ENCODE results near the gene BLOC1S1. TPM values are rescaled to one million over a fixed set of nuclear protein-coding genes. Genes with fewer than 3 reads are reported as not detected.

The BLOC1S1 gene
- total RNA-seq, 1 experiment from 2014 or later: 85.5 TPM

DNA sequence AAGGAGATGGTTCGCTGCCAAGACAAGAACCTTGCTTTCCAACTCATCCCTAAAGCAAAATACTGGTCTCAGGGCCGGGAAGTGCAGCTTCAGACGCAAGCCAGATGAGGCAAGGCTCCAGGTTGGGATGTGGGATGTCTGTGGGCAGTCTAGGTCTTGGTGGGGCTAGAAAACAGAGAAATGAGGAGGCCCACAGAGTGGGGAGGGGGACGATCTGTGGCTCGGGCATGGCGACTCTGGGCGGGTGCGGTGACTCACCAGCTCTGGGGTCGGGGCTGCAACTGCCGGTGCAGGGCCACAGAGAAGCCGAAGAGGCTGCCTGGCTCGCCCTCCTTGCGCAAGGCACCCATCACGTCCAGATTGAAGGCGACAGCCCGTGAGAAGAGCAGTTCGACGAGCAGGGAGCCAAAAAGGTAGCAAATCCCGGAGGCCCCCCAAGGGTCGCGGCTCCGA lies 8.6 kb upstream of the BLOC1S1 start:
- H3K4me2 ChIP-seq (ENCODE audit: low read length): peak overlapping the region; percentile 81
- no peak overlapping the region for H3K27ac ChIP-seq (ENCODE audit: low read depth, low read length)
- peak overlapping the region; percentile 25; the same call in 1 of the 2 replicates for H3K9ac ChIP-seq (ENCODE audit: low read length)
- CTCF ChIA-PET: interaction anchor here (0.8 to 2.9 kb wide), 3 partner anchors 11 to 51 kb away, joined by 3 to 12 read pairs (median 4); no protein-coding TSS in a partner anchor
- intact Hi-C loops (cut with micrococcal nuclease): no loop called here
- H3K27me3 ChIP-seq (ENCODE audit: insufficient read depth, low read length): peaks cover 19% of the 10 kb centered on the region; the same call in 1 of the 2 replicates
- TF ChIP-seq, protein P1, sequence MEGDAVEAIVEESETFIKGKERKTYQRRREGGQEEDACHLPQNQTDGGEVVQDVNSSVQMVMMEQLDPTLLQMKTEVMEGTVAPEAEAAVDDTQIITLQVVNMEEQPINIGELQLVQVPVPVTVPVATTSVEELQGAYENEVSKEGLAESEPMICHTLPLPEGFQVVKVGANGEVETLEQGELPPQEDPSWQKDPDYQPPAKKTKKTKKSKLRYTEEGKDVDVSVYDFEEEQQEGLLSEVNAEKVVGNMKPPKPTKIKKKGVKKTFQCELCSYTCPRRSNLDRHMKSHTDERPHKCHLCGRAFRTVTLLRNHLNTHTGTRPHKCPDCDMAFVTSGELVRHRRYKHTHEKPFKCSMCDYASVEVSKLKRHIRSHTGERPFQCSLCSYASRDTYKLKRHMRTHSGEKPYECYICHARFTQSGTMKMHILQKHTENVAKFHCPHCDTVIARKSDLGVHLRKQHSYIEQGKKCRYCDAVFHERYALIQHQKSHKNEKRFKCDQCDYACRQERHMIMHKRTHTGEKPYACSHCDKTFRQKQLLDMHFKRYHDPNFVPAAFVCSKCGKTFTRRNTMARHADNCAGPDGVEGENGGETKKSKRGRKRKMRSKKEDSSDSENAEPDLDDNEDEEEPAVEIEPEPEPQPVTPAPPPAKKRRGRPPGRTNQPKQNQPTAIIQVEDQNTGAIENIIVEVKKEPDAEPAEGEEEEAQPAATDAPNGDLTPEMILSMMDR (IDR thresholded peaks at IDR 0.05 in 2 of 3, conservative IDR thresholded peaks at IDR 0.05 in 1 of 3; ENCODE audit: borderline replicate concordance in 1 of 3, insufficient read depth in 1 of 3, low read depth in 2 of 3, low read length in 2 of 3): no peak
- TF ChIP-seq EZH2 (IDR thresholded peaks at IDR 0.05) (no peak), FOSL1 (IDR thresholded peaks at IDR 0.05; ENCODE audit: low read depth) (no peak), RAD21 (IDR thresholded peaks at IDR 0.05; ENCODE audit: low read depth) (no peak), ZBTB33 (IDR thresholded peaks at IDR 0.05; ENCODE audit: extremely low read depth, insufficient replicate concordance, low read length) (no peak), SRF (IDR thresholded peaks at IDR 0.05; ENCODE audit: low read depth) (no peak), CBX3 (IDR thresholded peaks at IDR 0.05; ENCODE audit: low read depth) (no peak), POLR2A (IDR thresholded peaks at IDR 0.05; ENCODE audit: borderline replicate concordance, extremely low read depth, insufficient read depth, insufficient read length) (no peak), EZH2phosphoT487 (IDR thresholded peaks at IDR 0.05; ENCODE audit: borderline replicate concordance) (no peak), ZNF274 (IDR thresholded peaks at IDR 0.05; ENCODE audit: low read depth, low read length) (no peak), SIN3A (IDR thresholded peaks at IDR 0.05; ENCODE audit: low read depth) (no peak), SP1 (IDR thresholded peaks at IDR 0.05; ENCODE audit: low read depth) (no peak), JUND (IDR thresholded peaks at IDR 0.05) (no peak), EGR1 (IDR thresholded peaks at IDR 0.05; ENCODE audit: low read depth) (no peak), POLR2AphosphoS5 (IDR thresholded peaks at IDR 0.05; ENCODE audit: low read depth, low read length) (no peak), TCF7L2 (IDR thresholded peaks at IDR 0.05; ENCODE audit: borderline replicate concordance, extremely low read depth, insufficient read depth, insufficient read length) (no peak), ELF1 (IDR thresholded peaks at IDR 0.05; ENCODE audit: borderline replicate concordance, low read depth) (no peak), CEBPB (IDR thresholded peaks at IDR 0.05; ENCODE audit: low read depth) (no peak)
- TF ChIP-seq, protein P2, sequence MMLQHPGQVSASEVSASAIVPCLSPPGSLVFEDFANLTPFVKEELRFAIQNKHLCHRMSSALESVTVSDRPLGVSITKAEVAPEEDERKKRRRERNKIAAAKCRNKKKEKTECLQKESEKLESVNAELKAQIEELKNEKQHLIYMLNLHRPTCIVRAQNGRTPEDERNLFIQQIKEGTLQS (IDR thresholded peaks at IDR 0.05): no peak
- TF ChIP-seq, protein P3, sequence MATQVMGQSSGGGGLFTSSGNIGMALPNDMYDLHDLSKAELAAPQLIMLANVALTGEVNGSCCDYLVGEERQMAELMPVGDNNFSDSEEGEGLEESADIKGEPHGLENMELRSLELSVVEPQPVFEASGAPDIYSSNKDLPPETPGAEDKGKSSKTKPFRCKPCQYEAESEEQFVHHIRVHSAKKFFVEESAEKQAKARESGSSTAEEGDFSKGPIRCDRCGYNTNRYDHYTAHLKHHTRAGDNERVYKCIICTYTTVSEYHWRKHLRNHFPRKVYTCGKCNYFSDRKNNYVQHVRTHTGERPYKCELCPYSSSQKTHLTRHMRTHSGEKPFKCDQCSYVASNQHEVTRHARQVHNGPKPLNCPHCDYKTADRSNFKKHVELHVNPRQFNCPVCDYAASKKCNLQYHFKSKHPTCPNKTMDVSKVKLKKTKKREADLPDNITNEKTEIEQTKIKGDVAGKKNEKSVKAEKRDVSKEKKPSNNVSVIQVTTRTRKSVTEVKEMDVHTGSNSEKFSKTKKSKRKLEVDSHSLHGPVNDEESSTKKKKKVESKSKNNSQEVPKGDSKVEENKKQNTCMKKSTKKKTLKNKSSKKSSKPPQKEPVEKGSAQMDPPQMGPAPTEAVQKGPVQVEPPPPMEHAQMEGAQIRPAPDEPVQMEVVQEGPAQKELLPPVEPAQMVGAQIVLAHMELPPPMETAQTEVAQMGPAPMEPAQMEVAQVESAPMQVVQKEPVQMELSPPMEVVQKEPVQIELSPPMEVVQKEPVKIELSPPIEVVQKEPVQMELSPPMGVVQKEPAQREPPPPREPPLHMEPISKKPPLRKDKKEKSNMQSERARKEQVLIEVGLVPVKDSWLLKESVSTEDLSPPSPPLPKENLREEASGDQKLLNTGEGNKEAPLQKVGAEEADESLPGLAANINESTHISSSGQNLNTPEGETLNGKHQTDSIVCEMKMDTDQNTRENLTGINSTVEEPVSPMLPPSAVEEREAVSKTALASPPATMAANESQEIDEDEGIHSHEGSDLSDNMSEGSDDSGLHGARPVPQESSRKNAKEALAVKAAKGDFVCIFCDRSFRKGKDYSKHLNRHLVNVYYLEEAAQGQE (IDR thresholded peaks at IDR 0.05; ENCODE audit: low read depth): no peak
- RAD21 ChIA-PET (ENCODE audit: low non-redundant PET in 1 of 2, low total read pairs in 2 of 2, uncharacterized antibody in 2 of 2, unreplicated experiment in 2 of 2): interaction anchor here in 1 of 2 experiments (1.1 kb wide), 1 partner anchor 9 kb away, joined by 4 read pairs; the partner anchor contains the start of gene BLOC1S1
- 0 out of 2 replicates have a peak, but pooled peaks have one; percentile 13 for ATAC-seq
- H3K4me3 ChIP-seq (replicated peaks in 1 of 2; ENCODE audit: low read depth in 1 of 2, low read length in 2 of 2): peak overlapping the region; percentile 39 to 57
- DNase-seq (ENCODE audit: low read depth, low spot score): no peak
- no peaks in the 10 kb centered on the region for H3K79me2 ChIP-seq (ENCODE audit: insufficient read depth, low read length)
- H2AFZ ChIP-seq (ENCODE audit: low read depth, low read length, poor library complexity, severe bottlenecking): no peak overlapping the region
- no peaks in the 10 kb centered on the region for H3K9me2 ChIP-seq (ENCODE audit: insufficient read depth)
- H3K9me3 ChIP-seq (ENCODE audit: control insufficient read depth in 1 of 2, insufficient read depth in 1 of 2, low read depth in 1 of 2, low read length in 2 of 2): no peaks in the 10 kb centered on the region
- peaks cover 4 to 14% of the 10 kb centered on the region in 2 experiments; a peak in 3 of 4 replicates for H3K4me1 ChIP-seq (ENCODE audit: control insufficient read depth in 1 of 2, insufficient read depth in 2 of 2, low read length in 2 of 2)
- no TSS peak for BruUV-seq (replicated peaks)
- POLR2A ChIA-PET: no interaction called here
- H4K20me1 ChIP-seq (ENCODE audit: insufficient read depth): no peaks in the 10 kb centered on the region
- no peaks in the 10 kb centered on the region for H3K36me3 ChIP-seq (ENCODE audit: control insufficient read depth in 1 of 2, insufficient read depth in 2 of 2, low read length in 2 of 2)
